H9 (cell line): ENCODE results near the gene DNAJC22. TPM values are rescaled to one million over a fixed set of nuclear protein-coding genes. Genes with fewer than 3 reads are reported as not detected.

Experiments used
- DNase-seq: peaks from one replicate; pipeline ENCODE4 v3.0.0-alpha.2; 2017
- H2AFZ ChIP-seq: one replicate; pipeline ENCODE4 v1.6.1; 2013; ENCODE audit warnings: mild to moderate bottlenecking, low read length, control low read depth, moderate library complexity
- H2AK5ac ChIP-seq: 2 replicates; pipeline ENCODE4 v1.6.1; 2013; ENCODE audit warnings: low read length, control low read depth, mixed read lengths; ENCODE audit not compliant: insufficient read length
- H2BK120ac ChIP-seq: one replicate; pipeline ENCODE4 v1.6.1; 2013; ENCODE audit warnings: low read depth, mild to moderate bottlenecking, low read length, control low read depth, inconsistent platforms; ENCODE audit not compliant: poor library complexity, severe bottlenecking
- H2BK12ac ChIP-seq: 2 replicates; pipeline ENCODE4 v1.6.1; 2013; ENCODE audit warnings: low read length, control low read depth, mixed read lengths, low read depth; ENCODE audit not compliant: insufficient read length
- H2BK15ac ChIP-seq: 2 replicates; pipeline ENCODE4 v1.6.1; 2013; ENCODE audit warnings: low read depth, low read length, control low read depth
- H2BK20ac ChIP-seq: one replicate; pipeline ENCODE4 v1.6.1; 2013; ENCODE audit warnings: low read depth, mild to moderate bottlenecking, low read length, control low read depth, inconsistent platforms; ENCODE audit not compliant: poor library complexity, severe bottlenecking
- H2BK5ac ChIP-seq: 2 replicates; pipeline ENCODE4 v1.6.1; 2013; ENCODE audit warnings: low read length, control low read depth, mixed read lengths; ENCODE audit not compliant: insufficient read length
- H3K14ac ChIP-seq: 2 replicates; pipeline ENCODE4 v1.6.1; 2013; ENCODE audit warnings: low read length, control low read depth; ENCODE audit not compliant: insufficient read depth
- H3K18ac ChIP-seq: 2 replicates; pipeline ENCODE4 v1.6.1; 2013; ENCODE audit warnings: low read depth, mild to moderate bottlenecking, mixed read lengths, low read length, control low read depth; ENCODE audit not compliant: insufficient read length
- H3K23ac ChIP-seq: 2 replicates; pipeline ENCODE4 v1.6.1; 2013; ENCODE audit warnings: low read length, control low read depth, mixed read lengths, low read depth; ENCODE audit not compliant: insufficient read length
- H3K23me2 ChIP-seq: 2 replicates; pipeline ENCODE4 v1.6.1; 2013; ENCODE audit warnings: low read depth, mild to moderate bottlenecking, mixed read lengths, low read length, control low read depth; ENCODE audit not compliant: insufficient read length, poor library complexity, severe bottlenecking
- H3K27ac ChIP-seq: 2 replicates; pipeline ENCODE4 v1.5.1; 2013; ENCODE audit warnings: low read length, control low read depth, mixed read lengths, low read depth; ENCODE audit not compliant: insufficient read length
- H3K27me3 ChIP-seq: 2 replicates; pipeline ENCODE4 v1.6.1; 2013; ENCODE audit warnings: low read length, control low read depth, inconsistent platforms; ENCODE audit not compliant: insufficient read depth
- H3K4ac ChIP-seq: 2 replicates; pipeline ENCODE4 v1.6.1; 2013; ENCODE audit warnings: low read depth, mild to moderate bottlenecking, control low read depth, inconsistent platforms, low read length, moderate library complexity
- H3K4me1 ChIP-seq: 2 replicates; pipeline ENCODE4 v1.6.1; 2013; ENCODE audit warnings: low read length, control low read depth, inconsistent platforms; ENCODE audit not compliant: insufficient read depth
- H3K4me2 ChIP-seq: 2 replicates; pipeline ENCODE4 v1.6.1; 2013; ENCODE audit warnings: low read length, control low read depth, mixed read lengths; ENCODE audit not compliant: insufficient read length, insufficient read depth
- H3K56ac ChIP-seq: 2 replicates; pipeline ENCODE4 v1.6.1; 2013; ENCODE audit warnings: low read depth, mild to moderate bottlenecking, mixed read lengths, low read length, control low read depth; ENCODE audit not compliant: insufficient read length
- H3K79me1 ChIP-seq: 2 replicates; pipeline ENCODE4 v1.6.1; 2013; ENCODE audit warnings: low read depth, mild to moderate bottlenecking, moderate library complexity, low read length, control low read depth, inconsistent platforms; ENCODE audit not compliant: insufficient read depth, poor library complexity, severe bottlenecking
- H3K79me2 ChIP-seq: 2 replicates; pipeline ENCODE4 v1.6.1; 2013; ENCODE audit warnings: low read length, control low read depth, inconsistent platforms; ENCODE audit not compliant: insufficient read depth
- H3K9ac ChIP-seq: 2 replicates; pipeline ENCODE4 v1.6.1; 2013; ENCODE audit warnings: low read length, control low read depth, mixed read lengths; ENCODE audit not compliant: insufficient read length; ENCODE audit errors: extremely low read depth
- H3K9me3 ChIP-seq: one replicate; pipeline ENCODE4 v1.6.1; 2013; ENCODE audit warnings: low read depth, low read length, inconsistent platforms; ENCODE audit not compliant: control insufficient read depth
- H3T11ph ChIP-seq: one replicate; pipeline ENCODE4 v1.6.1; 2013; ENCODE audit warnings: mild to moderate bottlenecking, low read length, control low read depth, inconsistent platforms
- H4K20me1 ChIP-seq: one replicate; pipeline ENCODE4 v1.6.1; 2013; ENCODE audit not compliant: control insufficient read depth, insufficient read length, insufficient read depth
- H4K5ac ChIP-seq: 2 replicates; pipeline ENCODE4 v1.6.1; 2013; ENCODE audit warnings: low read depth, mild to moderate bottlenecking, mixed read lengths, low read length, control low read depth; ENCODE audit not compliant: insufficient read length
- H4K8ac ChIP-seq: replicated peaks from 2 replicates; pipeline ENCODE4 v1.6.1; 2013; ENCODE audit warnings: low read length, control low read depth, mixed read lengths, low read depth; ENCODE audit not compliant: insufficient read length
- H4K91ac ChIP-seq: 2 replicates; pipeline ENCODE4 v1.6.1; 2013; ENCODE audit warnings: low read depth, mild to moderate bottlenecking, moderate library complexity, mixed read lengths, low read length, control low read depth; ENCODE audit not compliant: insufficient read length
- H3K27ac Mint-ChIP-seq, 3 experiments: 2 replicates in 2 of 3; 3 replicates in 1 of 3; pipeline ENCODE4 v1.8.0; 2020 to 2021; ENCODE audit warnings: mixed read lengths in 3 of 3, mild to moderate bottlenecking in 1 of 3, moderate library complexity in 1 of 3
- H3K27me3 Mint-ChIP-seq: 2 replicates; pipeline ENCODE4 v1.8.0; 2021; ENCODE audit warnings: low read depth, mild to moderate bottlenecking, moderate library complexity, mixed read lengths
- H3K36me3 Mint-ChIP-seq, 3 experiments: 2 replicates in 2 of 3; 3 replicates in 1 of 3; pipeline ENCODE4 v1.8.0; 2020 to 2021; ENCODE audit warnings: low read depth in 3 of 3, mixed read lengths in 3 of 3; ENCODE audit not compliant: insufficient read depth in 1 of 3
- H3K4me1 Mint-ChIP-seq, 2 experiments: 2 replicates each; pipeline ENCODE4 v1.8.0; 2020; ENCODE audit warnings: mixed read lengths in 2 of 2
- H3K4me3 Mint-ChIP-seq, 2 experiments: 2 replicates in 1 of 2; 3 replicates in 1 of 2; pipeline ENCODE4 v1.8.0; 2020 to 2021; ENCODE audit warnings: mild to moderate bottlenecking in 2 of 2, mixed read lengths in 2 of 2, moderate library complexity in 1 of 2
- H3K9me3 Mint-ChIP-seq, 2 experiments: 2 replicates in 1 of 2; 3 replicates in 1 of 2; pipeline ENCODE4 v1.8.0; 2020; ENCODE audit warnings: mild to moderate bottlenecking in 2 of 2, mixed read lengths in 2 of 2, moderate library complexity in 1 of 2
- CTCF ChIP-seq: fragments of 200-600 bp; sonication (generic); conservative IDR thresholded peaks from 3 replicates; pipeline ENCODE4 v1.8.0; 2021; ENCODE audit warnings: antibody characterized with exemption, mild to moderate bottlenecking
- WGBS: extraction: QIAGEN DNeasy Blood & Tissue Kit; methylation state at CpG from one replicate; pipeline ENCODE4 v1.1.7; 2013; ENCODE audit warnings: missing lambda C conversion rate, low lambda C conversion rate, mixed read lengths; ENCODE audit not compliant: insufficient read length; ENCODE audit errors: extremely low coverage; 5-methylcytosine and 5-hydroxymethylcytosine counted together
- total RNA-seq: library from RNA; stranded (reverse); gene quantifications from 2 replicates; pipeline ENCODE4 v1.2.1, GENCODE V29; 2021

Gene DNAJC22
- total RNA-seq, 1 experiment from 2014 or later, result 3.2 TPM

- H3K4me2 ChIP-seq, result peak overlapping the region; percentile 82
- no peak overlapping the region for H4K5ac ChIP-seq
- H3K79me1 ChIP-seq, result no peaks in the 10 kb centered on the region
- no peak overlapping the region for H3K27ac Mint-ChIP-seq
- H3K4me3 Mint-ChIP-seq, result peak overlapping the region; percentile 67 to 83
- H2BK12ac ChIP-seq, result no peak overlapping the region
- no peak overlapping the region for H3K4ac ChIP-seq
- H3K14ac ChIP-seq, result no peak overlapping the region
- no peak overlapping the region for H3K56ac ChIP-seq
- H3K79me2 ChIP-seq, result no peaks in the 10 kb centered on the region
- H4K91ac ChIP-seq, result no peak overlapping the region
- no peak overlapping the region for H3K9ac ChIP-seq
- H3K9me3 Mint-ChIP-seq, result peaks cover 1 to 3% of the 10 kb centered on the region in 2 experiments; a peak in 2 of 5 replicates
- no peak overlapping the region for H2BK20ac ChIP-seq
- no peaks in the 10 kb centered on the region for H3K9me3 ChIP-seq
- WGBS, result no CpG with 5 or more reads among the region's 58 CpGs
- H3K23me2 ChIP-seq, result peaks cover 30% of the 10 kb centered on the region
- peaks cover 7% of the 10 kb centered on the region; the same call in 1 of the 2 replicates for H3K4me1 ChIP-seq
- peaks cover 83% of the 10 kb centered on the region for H3K27me3 ChIP-seq
- TF ChIP-seq CTCF, result peak; percentile 100
- no peak overlapping the region for H2AK5ac ChIP-seq
- DNase-seq, result peak; percentile 98
- H4K20me1 ChIP-seq, result peaks cover 3% of the 10 kb centered on the region
- H3K18ac ChIP-seq, result no peak overlapping the region
- peaks cover 99% of the 10 kb centered on the region for H3K27me3 Mint-ChIP-seq
- H3K23ac ChIP-seq, result no peak overlapping the region
- H3K36me3 Mint-ChIP-seq, result peaks cover 0 to 1% (median 0%) of the 10 kb centered on the region in 3 experiments; a peak in 1 of 7 replicates
- no peak overlapping the region for H3K27ac ChIP-seq
- no peak overlapping the region for H2BK15ac ChIP-seq
- H2AFZ ChIP-seq, result no peak overlapping the region
- peaks cover 56 to 67% of the 10 kb centered on the region in 2 experiments for H3K4me1 Mint-ChIP-seq
- H2BK120ac ChIP-seq, result no peak overlapping the region
- H3T11ph ChIP-seq, result no peak overlapping the region
- H2BK5ac ChIP-seq, result no peak overlapping the region
- H4K8ac ChIP-seq, result no peak overlapping the region
These were observed 4.4 kb upstream of the DNAJC22 start for GRCh38 chr12:49342066-49342913.
